ENCODE measurements around the gene MSI2. TPM values are rescaled to one million over a fixed set of nuclear protein-coding genes. Genes with fewer than 3 reads are reported as not detected.

Gene MSI2
- total and polyA plus RNA-seq, 2 donors (not counting 3 experiments of a cell fraction or from before 2014, with no cell fraction given): 20.9 to 59.3 TPM

DNA sequence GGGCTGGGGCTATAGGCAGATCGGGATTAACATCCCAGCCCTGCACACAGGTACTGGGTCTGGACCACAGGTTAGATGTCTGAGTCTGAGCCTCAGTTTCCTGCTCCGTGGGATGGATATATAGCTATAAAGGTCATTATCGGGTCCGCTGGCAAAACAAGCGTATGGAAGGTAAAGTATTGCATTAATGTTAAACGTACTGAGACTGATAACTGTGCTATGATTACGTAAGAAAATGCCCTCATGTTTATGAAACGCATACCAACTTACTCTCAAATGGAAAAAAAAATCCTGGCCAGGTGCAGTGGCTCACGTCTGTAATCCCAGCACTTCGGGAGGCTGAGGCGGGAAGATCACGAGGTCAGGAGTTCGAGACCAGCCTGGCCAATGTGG is 353.6 kb downstream of the MSI2 start:
- Histone ChIP-seq H3K36me3 (ENCODE audit: control insufficient read depth in 2 of 2, extremely low read depth in 1 of 2, insufficient read depth in 2 of 2, low read length in 2 of 2) (no peaks in the 10 kb centered on the region), H3K27me3 (ENCODE audit: control insufficient read depth in 2 of 2, insufficient read depth in 2 of 2, low read length in 2 of 2) (no peaks in the 10 kb centered on the region), H3K9me3 (replicated peaks; ENCODE audit: control insufficient read depth, insufficient read depth, low read length) (no peaks in the 10 kb centered on the region), H2AFZ (ENCODE audit: low read depth, low read length) (no peak overlapping the region), H3K4me2 (ENCODE audit: insufficient read depth, low read length) (no peak overlapping the region), H3K4me1 (ENCODE audit: control insufficient read depth, extremely low read depth, insufficient read depth, low read length) (no peaks in the 10 kb centered on the region), H3K9me1 (replicated peaks; ENCODE audit: control insufficient read depth, extremely low read depth, insufficient read depth, low read length) (no peaks in the 10 kb centered on the region), H4K20me1 (replicated peaks; ENCODE audit: control insufficient read depth, extremely low read depth, insufficient read depth, low read length) (no peaks in the 10 kb centered on the region), H3K4me3 (replicated peaks in 1 of 3; ENCODE audit: insufficient read depth in 1 of 3, low read depth in 1 of 3, low read length in 3 of 3) (no peak overlapping the region), H3K9ac (replicated peaks; ENCODE audit: extremely low read depth, insufficient read depth, low read length) (no peak overlapping the region), H3K27ac (ENCODE audit: insufficient read depth, low read depth, low read length) (no peak overlapping the region), H3K79me2 (ENCODE audit: control insufficient read depth, insufficient read depth, low read length) (no peaks in the 10 kb centered on the region)
- intact Hi-C loops (cut with micrococcal nuclease) (no loop called here), dilution Hi-C loops (cut with MboI; ENCODE audit: extremely low pct_ligation_motif_present, low sequenced_read_pairs) (no loop called here)
- TF ChIP-seq, protein P1, sequence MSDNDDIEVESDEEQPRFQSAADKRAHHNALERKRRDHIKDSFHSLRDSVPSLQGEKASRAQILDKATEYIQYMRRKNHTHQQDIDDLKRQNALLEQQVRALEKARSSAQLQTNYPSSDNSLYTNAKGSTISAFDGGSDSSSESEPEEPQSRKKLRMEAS (IDR thresholded peaks at IDR 0.05; ENCODE audit: insufficient read depth, insufficient read length): no peak
- TF ChIP-seq FOS (IDR thresholded peaks at IDR 0.05; ENCODE audit: borderline replicate concordance, insufficient read depth, low read length): no peak
- TF ChIP-seq, protein P2, sequence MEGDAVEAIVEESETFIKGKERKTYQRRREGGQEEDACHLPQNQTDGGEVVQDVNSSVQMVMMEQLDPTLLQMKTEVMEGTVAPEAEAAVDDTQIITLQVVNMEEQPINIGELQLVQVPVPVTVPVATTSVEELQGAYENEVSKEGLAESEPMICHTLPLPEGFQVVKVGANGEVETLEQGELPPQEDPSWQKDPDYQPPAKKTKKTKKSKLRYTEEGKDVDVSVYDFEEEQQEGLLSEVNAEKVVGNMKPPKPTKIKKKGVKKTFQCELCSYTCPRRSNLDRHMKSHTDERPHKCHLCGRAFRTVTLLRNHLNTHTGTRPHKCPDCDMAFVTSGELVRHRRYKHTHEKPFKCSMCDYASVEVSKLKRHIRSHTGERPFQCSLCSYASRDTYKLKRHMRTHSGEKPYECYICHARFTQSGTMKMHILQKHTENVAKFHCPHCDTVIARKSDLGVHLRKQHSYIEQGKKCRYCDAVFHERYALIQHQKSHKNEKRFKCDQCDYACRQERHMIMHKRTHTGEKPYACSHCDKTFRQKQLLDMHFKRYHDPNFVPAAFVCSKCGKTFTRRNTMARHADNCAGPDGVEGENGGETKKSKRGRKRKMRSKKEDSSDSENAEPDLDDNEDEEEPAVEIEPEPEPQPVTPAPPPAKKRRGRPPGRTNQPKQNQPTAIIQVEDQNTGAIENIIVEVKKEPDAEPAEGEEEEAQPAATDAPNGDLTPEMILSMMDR (IDR thresholded peaks at IDR 0.05; ENCODE audit: extremely low read depth in 1 of 2, insufficient read depth in 1 of 2, low read depth in 1 of 2, low read length in 2 of 2): no peak
- TF ChIP-seq POLR2AphosphoS5 (IDR thresholded peaks at IDR 0.05; ENCODE audit: insufficient read depth, low read depth, low read length): no peak
- no peak for TF ChIP-seq JUN (IDR thresholded peaks at IDR 0.05; ENCODE audit: borderline replicate concordance, insufficient read depth, insufficient read length, low read depth)
- TF ChIP-seq GATA2 (IDR thresholded peaks at IDR 0.05; ENCODE audit: insufficient read depth, insufficient read length, low read depth, low read length): no peak
- TF ChIP-seq MYC (IDR thresholded peaks at IDR 0.05; ENCODE audit: low read depth, low read length): no peak
- no peak for TF ChIP-seq POLR2A (IDR thresholded peaks at IDR 0.05; ENCODE audit: low read depth, low read length)
- TF ChIP-seq EZH2 (IDR thresholded peaks at IDR 0.05; ENCODE audit: borderline replicate concordance, low read depth, low read length, severe bottlenecking): no peak
- DNase-seq (ENCODE audit: low read depth, low spot score) (no peak), FAIRE-seq (no peak)
- CTCF ChIA-PET: interaction anchor here (1.1 to 2.9 kb wide), 3 partner anchors 11 to 367 kb away, joined by 4 to 9 read pairs (median 9); no protein-coding TSS in a partner anchor
- POLR2A ChIA-PET: no interaction called here
- no TSS peak for BruUV-seq (replicated peaks)

All from endothelial cell of umbilical vein (primary cell).